NCI-H187 treated with DMSO at 0.1 percent for 48 hours (cell line): ENCODE results near the gene IGF2BP1.
"Not testable (repeated sequence)": the region's sequence is repeated elsewhere in the genome, so short reads cannot be mapped to it uniquely, and the experiment has no call there.

Experiments used
- DNase-seq: peaks from one replicate; lab custom pipeline; 2025; lab: John Stamatoyannopoulos, UW

The IGF2BP1 gene

GRCh38 chr17:48995974-48996721 lies 1.0 kb upstream of the IGF2BP1 start:
- peak; percentile 47 for DNase-seq

DNA sequence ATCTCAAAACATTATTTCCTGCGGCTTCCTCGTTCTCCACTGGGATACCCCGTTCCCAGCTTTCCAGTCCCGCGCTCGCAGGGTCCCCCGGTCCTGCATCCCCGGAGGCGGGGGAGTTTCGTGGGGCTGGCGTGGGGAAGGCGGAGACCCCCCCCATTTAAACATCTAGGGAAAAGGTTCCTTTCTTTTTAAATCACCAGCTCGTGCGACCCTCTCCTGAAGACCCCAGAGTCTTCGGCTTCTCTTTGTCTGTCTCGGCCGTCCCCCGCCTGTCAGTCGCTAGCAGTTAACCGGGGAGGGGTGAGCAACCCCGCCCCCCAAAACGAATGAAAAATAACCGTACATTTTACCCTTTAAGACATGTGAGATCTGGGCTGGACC lies 473 bp upstream of the IGF2BP1 start:
- no peak for DNase-seq

DNA sequence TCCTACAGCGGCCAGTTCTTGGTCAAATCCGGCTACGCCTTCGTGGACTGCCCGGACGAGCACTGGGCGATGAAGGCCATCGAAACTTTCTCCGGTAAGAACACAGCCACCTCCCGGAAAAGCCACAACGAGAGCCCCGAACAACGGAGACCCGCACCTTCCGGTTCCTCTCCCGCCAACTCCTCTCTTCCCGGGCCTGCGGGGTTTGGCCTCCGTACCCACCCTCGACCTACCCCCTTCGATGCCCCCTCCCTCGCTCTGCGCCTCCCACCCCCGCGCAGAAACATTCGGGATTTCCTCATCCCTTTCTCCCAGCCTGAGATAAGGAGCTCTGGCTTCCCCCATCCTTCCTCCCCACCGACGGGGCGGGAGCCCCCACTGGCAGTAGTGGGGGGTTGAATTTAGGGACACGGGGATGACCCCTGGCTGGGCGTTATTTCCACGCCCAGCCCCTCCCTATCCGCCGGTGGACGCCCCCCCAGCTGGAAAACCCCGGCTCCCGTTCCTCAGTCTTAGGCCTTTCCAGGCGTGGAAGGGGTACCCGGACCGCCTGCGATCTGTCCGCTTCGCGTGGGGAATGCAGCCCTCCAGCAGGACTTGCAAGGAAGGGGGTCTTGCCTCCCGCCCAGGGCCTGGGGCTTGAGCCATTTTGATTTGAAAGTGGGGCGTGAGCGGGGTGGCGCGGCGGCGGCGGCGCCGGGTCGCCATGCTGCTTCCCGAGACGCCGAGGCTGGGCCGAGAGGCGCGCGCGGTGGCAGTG lies 822 bp downstream of the IGF2BP1 start:
- DNase-seq: no peak

DNA sequence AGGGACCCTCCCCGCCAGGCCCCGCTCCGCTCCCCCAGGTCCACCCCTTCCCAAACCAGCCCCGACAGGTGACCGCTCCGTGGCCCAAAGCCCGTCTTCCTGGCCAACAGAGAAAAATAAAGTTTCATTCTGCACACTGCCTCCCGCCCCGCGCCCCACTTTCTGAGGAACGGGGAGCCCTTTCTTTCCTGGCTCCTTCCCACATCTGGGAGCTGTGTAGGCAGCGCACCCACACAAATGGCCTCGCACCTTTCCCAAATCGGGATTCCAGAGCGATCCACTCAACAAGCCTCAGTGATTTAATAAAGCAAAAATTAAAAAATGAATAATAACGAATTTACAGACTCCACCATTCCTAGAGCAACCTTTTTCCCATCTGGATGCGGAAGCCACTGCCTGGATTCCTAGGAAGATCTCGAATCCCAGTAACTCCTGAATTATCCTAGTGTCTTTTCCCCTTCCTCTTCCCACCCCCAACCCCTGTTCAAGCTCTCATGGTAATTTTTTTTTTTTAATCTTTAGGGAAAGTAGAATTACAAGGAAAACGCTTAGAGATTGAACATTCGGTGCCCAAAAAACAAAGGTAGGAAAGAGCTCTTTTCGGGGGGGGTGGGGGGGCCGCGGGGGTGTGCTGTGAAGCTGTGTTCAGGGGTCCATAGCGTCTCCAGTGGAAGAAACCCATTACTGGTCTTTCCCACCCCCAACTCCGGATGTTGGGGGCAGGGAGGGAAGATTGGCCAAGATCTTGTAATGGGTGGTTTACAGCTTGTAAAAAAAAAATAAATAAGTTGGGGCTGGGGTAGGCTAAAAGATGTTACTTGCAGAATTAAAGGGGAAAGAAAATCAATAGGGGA lies 1.6 kb downstream of the IGF2BP1 start:
- DNase-seq: no peak

GRCh38 chr17:49000943-49001342 lies 3.8 kb downstream of the IGF2BP1 start:
- no peak for DNase-seq

- no peak for DNase-seq
These were observed 4.5 kb downstream of the IGF2BP1 start for GRCh38 chr17:49001671-49002070.

- no peak for DNase-seq
These were observed 5.1 kb downstream of the IGF2BP1 start for GRCh38 chr17:49002331-49002730.

GRCh38 chr17:49002766-49003165 lies 5.6 kb downstream of the IGF2BP1 start:
- DNase-seq: no peak

GRCh38 chr17:49003557-49004511 lies 6.6 kb downstream of the IGF2BP1 start:
- no peak for DNase-seq

- no peak for DNase-seq
These were observed 8.0 kb downstream of the IGF2BP1 start for GRCh38 chr17:49005140-49005539.

- not testable (repeated sequence) for DNase-seq
These were observed 11.7 kb downstream of the IGF2BP1 start for GRCh38 chr17:49008908-49009307.

DNA sequence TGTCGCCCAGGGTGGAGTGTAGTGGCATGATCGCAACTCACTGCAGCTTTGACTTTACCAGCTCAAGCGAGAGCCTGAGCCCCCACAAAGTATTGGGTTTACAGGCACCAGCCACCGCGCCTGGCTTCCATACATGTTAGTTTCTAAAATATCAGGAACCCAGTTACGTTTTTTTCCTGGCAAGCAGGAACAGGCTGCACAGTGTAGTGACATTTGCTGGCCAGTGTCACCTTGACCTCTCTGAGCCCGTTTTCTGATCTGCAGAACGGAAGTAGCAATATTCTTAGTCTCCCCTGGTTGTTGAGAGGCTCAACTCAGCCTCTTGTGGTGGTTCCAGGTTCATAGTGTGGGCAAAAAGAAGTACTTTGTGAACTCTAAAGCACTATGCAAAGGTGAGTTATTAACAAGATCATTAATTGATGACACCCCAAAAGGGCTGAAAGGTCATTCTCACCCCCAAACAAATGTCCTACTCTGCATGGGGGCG lies 15.6 kb downstream of the IGF2BP1 start:
- DNase-seq: no peak

DNA sequence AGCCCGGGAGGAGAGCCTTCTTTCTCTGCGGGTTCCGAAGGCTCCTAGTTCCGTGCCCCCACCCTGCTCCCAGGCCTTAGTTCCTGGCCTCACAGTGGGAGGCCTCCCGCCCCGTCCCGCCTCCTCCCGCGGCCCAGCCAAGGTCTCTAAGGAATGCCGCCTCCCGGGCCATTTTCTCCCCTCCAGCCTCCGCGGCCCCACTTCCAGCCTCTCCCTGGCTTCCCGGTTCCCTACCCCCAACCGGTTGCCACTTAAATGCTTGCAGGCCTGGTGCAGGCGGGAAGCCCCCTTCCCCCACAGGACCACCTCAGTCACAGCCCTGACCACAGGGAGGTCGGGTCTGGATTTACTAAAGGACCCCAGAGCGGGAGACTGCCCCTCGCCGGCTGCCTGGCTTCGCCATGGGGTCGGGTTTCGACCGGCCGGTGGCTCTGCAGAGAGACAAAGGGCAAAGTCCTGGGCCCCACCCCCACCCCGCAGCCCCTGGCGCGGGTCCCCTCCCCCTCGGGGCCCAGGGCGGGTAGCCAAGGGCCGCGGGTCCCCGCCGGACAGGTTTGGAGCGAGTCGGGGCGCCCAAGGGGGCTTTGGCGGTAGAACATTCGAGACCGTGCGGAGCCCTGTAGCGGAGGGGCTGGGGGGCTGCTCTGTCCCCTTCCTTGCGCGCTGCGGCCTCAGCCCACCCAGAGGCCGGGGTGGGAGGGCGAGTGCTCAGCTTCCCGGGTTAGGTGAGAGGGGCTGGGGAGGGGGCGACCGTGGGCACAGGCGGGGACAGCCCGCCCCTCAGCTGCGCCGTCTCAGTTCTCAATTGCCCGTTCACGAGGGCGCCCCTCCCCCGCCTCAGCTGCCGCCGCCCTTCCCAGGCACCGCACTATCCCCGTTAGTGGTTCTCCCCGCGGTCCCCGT lies 16.4 kb downstream of the IGF2BP1 start:
- no peak for DNase-seq

- no peak for DNase-seq
These were observed 18.2 kb downstream of the IGF2BP1 start for GRCh38 chr17:49015179-49015923.

DNA sequence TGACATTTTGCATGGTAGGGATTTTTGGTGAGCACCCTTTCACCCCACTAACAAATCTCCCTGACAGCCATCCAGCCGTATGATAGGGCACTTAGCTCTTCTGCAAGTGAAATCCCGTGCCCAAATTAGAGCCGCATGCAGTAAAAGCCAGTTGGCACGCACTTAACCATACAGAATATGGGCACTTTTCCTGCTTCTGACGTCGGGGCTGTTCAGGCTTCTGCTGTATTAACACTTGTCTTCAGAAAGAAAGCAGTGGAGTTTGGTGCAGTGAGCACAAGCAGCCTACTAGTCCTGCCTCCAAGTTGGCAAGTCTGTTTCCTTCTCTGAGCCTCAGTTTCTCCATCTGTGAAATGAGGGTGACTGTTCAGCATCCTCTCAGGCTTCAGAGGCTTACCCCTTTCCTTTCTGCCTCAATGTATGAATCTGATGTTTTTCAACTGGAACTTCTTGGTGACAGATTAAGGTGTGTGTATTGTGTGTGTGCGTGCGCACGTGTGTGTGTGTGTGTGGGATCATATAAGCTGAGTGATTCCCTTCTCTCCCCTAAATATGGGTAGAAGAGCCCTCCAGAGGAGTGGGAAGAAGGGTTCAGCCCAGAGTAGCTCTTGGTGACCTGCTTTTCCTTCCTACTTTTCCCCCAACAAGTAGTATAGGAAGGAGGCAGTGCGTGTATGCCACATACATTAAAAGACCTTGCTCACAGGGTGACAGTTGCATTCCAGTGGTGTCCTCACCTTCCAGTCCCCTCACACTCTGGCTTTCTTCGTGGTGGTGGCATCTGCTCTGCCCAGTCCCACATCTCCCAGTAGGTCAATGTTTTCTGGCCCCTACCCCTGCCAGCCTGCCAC lies 19.0 kb downstream of the IGF2BP1 start:
- DNase-seq: no peak

GRCh38 chr17:49016775-49017463 lies 19.7 kb downstream of the IGF2BP1 start:
- no peak for DNase-seq

GRCh38 chr17:49018116-49018612 lies 21.0 kb downstream of the IGF2BP1 start:
- DNase-seq: no peak

DNA sequence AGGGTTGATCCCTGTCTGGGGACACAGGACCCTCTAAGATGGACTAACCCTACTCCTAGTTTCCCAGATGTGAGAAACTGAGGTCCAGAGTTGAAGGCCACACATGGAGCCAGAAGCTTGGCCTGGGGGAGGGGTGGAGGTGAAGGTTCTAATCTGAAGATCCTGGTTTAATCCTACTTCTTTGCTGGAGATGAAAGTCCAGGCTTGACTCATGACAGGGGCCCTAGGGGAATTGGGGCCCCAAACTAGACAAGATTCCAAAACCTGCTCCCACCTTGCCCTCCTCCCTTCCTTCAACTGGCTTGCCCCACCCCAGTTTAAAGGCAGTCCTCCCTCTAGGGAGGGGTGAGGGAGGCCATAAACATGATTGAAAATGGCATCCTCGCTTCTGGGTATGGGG lies 21.6 kb downstream of the IGF2BP1 start:
- no peak for DNase-seq
